ENCODE results near the gene LAT. TPM values are rescaled to one million over a fixed set of nuclear protein-coding genes. Genes with fewer than 3 reads are reported as not detected.
"Not testable (repeated sequence)": the region's sequence is repeated elsewhere in the genome, so short reads cannot be mapped to it uniquely, and the experiment has no call there.

The LAT gene
- polyA plus RNA-seq, 1 experiment, result 2.6 TPM

- no peaks in the 10 kb centered on the region for H3K27me3 ChIP-seq (ENCODE audit: control insufficient read depth, insufficient read depth, low read length)
- CTCF ChIA-PET, result no interaction called here
- POLR2A ChIA-PET, result no interaction called here
Observed at GRCh38 chr16:28991687-28992086, 6.8 kb downstream of the LAT start.

GRCh38 chr16:28992496-28992895, 7.6 kb downstream of the LAT start:
- H3K27me3 ChIP-seq (ENCODE audit: control insufficient read depth, insufficient read depth, low read length), result no peaks in the 10 kb centered on the region
- ChIA-PET POLR2A (interaction anchor here (0.6 kb wide), 1 partner anchor 21 kb away, joined by 3 read pairs; no protein-coding TSS in a partner anchor), CTCF (no interaction called here)
- H3K27ac ChIP-seq (ENCODE audit: low read depth, low read length), result no peak overlapping the region
- no peak overlapping the region for H3K4me3 ChIP-seq (ENCODE audit: low read depth, low read length)
- H3K9me3 ChIP-seq (ENCODE audit: control insufficient read depth, insufficient read depth, low read length), result no peaks in the 10 kb centered on the region; the same call in 1 of the 2 replicates
- TF ChIP-seq CTCF (IDR thresholded peaks at IDR 0.05; ENCODE audit: low read depth, low read length), result no peak
- no peak for DNase-seq (ENCODE audit: low read depth, low spot score)

More at GRCh38 chr16:28991687-28992086, 6.8 kb downstream of the LAT start:
- Histone ChIP-seq H3K27ac (ENCODE audit: low read depth, low read length) (no peak overlapping the region), H3K9me3 (ENCODE audit: control insufficient read depth, insufficient read depth, low read length) (peaks cover 8% of the 10 kb centered on the region), H3K4me3 (ENCODE audit: low read depth, low read length) (no peak overlapping the region)
- no peak for DNase-seq (ENCODE audit: low read depth, low spot score)
- TF ChIP-seq CTCF (IDR thresholded peaks at IDR 0.05; ENCODE audit: low read depth, low read length), result no peak

GRCh38 chr16:28998837-28999236, 14.0 kb downstream of the LAT start:
- Histone ChIP-seq H3K4me3 (ENCODE audit: low read depth, low read length) (no peak overlapping the region), H3K9me3 (ENCODE audit: control insufficient read depth, insufficient read depth, low read length) (no peaks in the 10 kb centered on the region), H3K27me3 (ENCODE audit: control insufficient read depth, insufficient read depth, low read length) (peaks cover 4% of the 10 kb centered on the region), H3K27ac (ENCODE audit: low read depth, low read length) (no peak overlapping the region)
- CTCF ChIA-PET, result interaction anchor here (0.8 kb wide), 1 partner anchor 11 kb away, joined by 4 read pairs; no protein-coding TSS in a partner anchor
- POLR2A ChIA-PET, result no interaction called here
- no peak for TF ChIP-seq CTCF (IDR thresholded peaks at IDR 0.05; ENCODE audit: low read depth, low read length)
- DNase-seq (ENCODE audit: low read depth, low spot score), result no peak

- TF ChIP-seq CTCF (IDR thresholded peaks at IDR 0.05; ENCODE audit: low read depth, low read length), result no peak
- peaks cover 4% of the 10 kb centered on the region for H3K27me3 ChIP-seq (ENCODE audit: control insufficient read depth, insufficient read depth, low read length)
- no peak overlapping the region for H3K4me3 ChIP-seq (ENCODE audit: low read depth, low read length)
- POLR2A ChIA-PET, result no interaction called here
- DNase-seq (ENCODE audit: low read depth, low spot score), result no peak
- CTCF ChIA-PET, result interaction anchor here (1.1 kb wide), 1 partner anchor 26 kb away, joined by 4 read pairs; no protein-coding TSS in a partner anchor
- no peak overlapping the region for H3K27ac ChIP-seq (ENCODE audit: low read depth, low read length)
- H3K9me3 ChIP-seq (ENCODE audit: control insufficient read depth, insufficient read depth, low read length), result no peaks in the 10 kb centered on the region
Observed at GRCh38 chr16:28999577-28999976, 14.7 kb downstream of the LAT start.

GRCh38 chr16:29000019-29000418, 15.2 kb downstream of the LAT start:
- Histone ChIP-seq H3K27ac (ENCODE audit: low read depth, low read length) (no peak overlapping the region), H3K27me3 (ENCODE audit: control insufficient read depth, insufficient read depth, low read length) (peaks cover 4% of the 10 kb centered on the region), H3K9me3 (ENCODE audit: control insufficient read depth, insufficient read depth, low read length) (no peaks in the 10 kb centered on the region), H3K4me3 (ENCODE audit: low read depth, low read length) (no peak overlapping the region)
- POLR2A ChIA-PET, result no interaction called here
- no peak for TF ChIP-seq CTCF (IDR thresholded peaks at IDR 0.05; ENCODE audit: low read depth, low read length)
- DNase-seq (ENCODE audit: low read depth, low spot score), result no peak
- CTCF ChIA-PET, result interaction anchor here (1.1 kb wide), 1 partner anchor 26 kb away, joined by 4 read pairs; no protein-coding TSS in a partner anchor

- DNase-seq (ENCODE audit: low read depth, low spot score); H3K27ac ChIP-seq (ENCODE audit: low read depth, low read length); H3K9me3 ChIP-seq (ENCODE audit: control insufficient read depth, insufficient read depth, low read length); H3K27me3 ChIP-seq (ENCODE audit: control insufficient read depth, insufficient read depth, low read length); POLR2A ChIA-PET; CTCF ChIA-PET; H3K4me3 ChIP-seq (ENCODE audit: low read depth, low read length): not testable (repeated sequence)
Observed at GRCh38 chr16:29004496-29005139, 19.8 kb downstream of the LAT start.

Data from AG04450 (cell line).